ENCODE data around the gene CFAP410. TPM values are rescaled to one million over a fixed set of nuclear protein-coding genes. Genes with fewer than 3 reads are reported as not detected.

Gene CFAP410
- total and polyA plus RNA-seq, 2 donors (not counting 3 experiments of a cell fraction or from before 2014, with no cell fraction given): 7.2 to 12.2 TPM

- Histone ChIP-seq H3K9ac (replicated peaks; ENCODE audit: extremely low read depth, insufficient read depth, low read length) (no peak overlapping the region), H2AFZ (ENCODE audit: low read depth, low read length) (no peak overlapping the region), H3K4me3 (replicated peaks in 1 of 3; ENCODE audit: insufficient read depth in 1 of 3, low read depth in 1 of 3, low read length in 3 of 3) (no peak overlapping the region), H3K36me3 (ENCODE audit: control insufficient read depth in 2 of 2, extremely low read depth in 1 of 2, insufficient read depth in 2 of 2, low read length in 2 of 2) (no peaks in the 10 kb centered on the region), H3K9me1 (replicated peaks; ENCODE audit: control insufficient read depth, extremely low read depth, insufficient read depth, low read length) (no peaks in the 10 kb centered on the region), H3K79me2 (ENCODE audit: control insufficient read depth, insufficient read depth, low read length) (no peaks in the 10 kb centered on the region), H3K27ac (ENCODE audit: insufficient read depth, low read depth, low read length) (no peak overlapping the region), H3K9me3 (replicated peaks; ENCODE audit: control insufficient read depth, insufficient read depth, low read length) (no peaks in the 10 kb centered on the region), H4K20me1 (replicated peaks; ENCODE audit: control insufficient read depth, extremely low read depth, insufficient read depth, low read length) (no peaks in the 10 kb centered on the region), H3K27me3 (ENCODE audit: control insufficient read depth in 2 of 2, insufficient read depth in 2 of 2, low read length in 2 of 2) (no peaks in the 10 kb centered on the region), H3K4me2 (ENCODE audit: insufficient read depth, low read length) (no peak overlapping the region), H3K4me1 (ENCODE audit: control insufficient read depth, extremely low read depth, insufficient read depth, low read length) (no peaks in the 10 kb centered on the region)
- ChIA-PET POLR2A (no interaction called here), CTCF (no interaction called here)
- BruUV-seq (replicated peaks): no TSS peak
- dilution Hi-C loops (cut with MboI; ENCODE audit: extremely low pct_ligation_motif_present, low sequenced_read_pairs): no loop called here
- DNase-seq (ENCODE audit: low read depth, low spot score) (no peak), FAIRE-seq (no peak)
- intact Hi-C loops (cut with micrococcal nuclease): no loop called here
- TF ChIP-seq MAX (IDR thresholded peaks at IDR 0.05; ENCODE audit: insufficient read depth, insufficient read length): no peak
- no peak for TF ChIP-seq MYC (IDR thresholded peaks at IDR 0.05; ENCODE audit: low read depth, low read length)
- no peak for TF ChIP-seq EZH2 (IDR thresholded peaks at IDR 0.05; ENCODE audit: borderline replicate concordance, low read depth, low read length, severe bottlenecking)
- no peak for TF ChIP-seq GATA2 (IDR thresholded peaks at IDR 0.05; ENCODE audit: insufficient read depth, insufficient read length, low read depth, low read length)
- TF ChIP-seq, protein P1, sequence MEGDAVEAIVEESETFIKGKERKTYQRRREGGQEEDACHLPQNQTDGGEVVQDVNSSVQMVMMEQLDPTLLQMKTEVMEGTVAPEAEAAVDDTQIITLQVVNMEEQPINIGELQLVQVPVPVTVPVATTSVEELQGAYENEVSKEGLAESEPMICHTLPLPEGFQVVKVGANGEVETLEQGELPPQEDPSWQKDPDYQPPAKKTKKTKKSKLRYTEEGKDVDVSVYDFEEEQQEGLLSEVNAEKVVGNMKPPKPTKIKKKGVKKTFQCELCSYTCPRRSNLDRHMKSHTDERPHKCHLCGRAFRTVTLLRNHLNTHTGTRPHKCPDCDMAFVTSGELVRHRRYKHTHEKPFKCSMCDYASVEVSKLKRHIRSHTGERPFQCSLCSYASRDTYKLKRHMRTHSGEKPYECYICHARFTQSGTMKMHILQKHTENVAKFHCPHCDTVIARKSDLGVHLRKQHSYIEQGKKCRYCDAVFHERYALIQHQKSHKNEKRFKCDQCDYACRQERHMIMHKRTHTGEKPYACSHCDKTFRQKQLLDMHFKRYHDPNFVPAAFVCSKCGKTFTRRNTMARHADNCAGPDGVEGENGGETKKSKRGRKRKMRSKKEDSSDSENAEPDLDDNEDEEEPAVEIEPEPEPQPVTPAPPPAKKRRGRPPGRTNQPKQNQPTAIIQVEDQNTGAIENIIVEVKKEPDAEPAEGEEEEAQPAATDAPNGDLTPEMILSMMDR (IDR thresholded peaks at IDR 0.05; ENCODE audit: extremely low read depth in 1 of 2, insufficient read depth in 1 of 2, low read depth in 1 of 2, low read length in 2 of 2): no peak
- TF ChIP-seq JUN (IDR thresholded peaks at IDR 0.05; ENCODE audit: borderline replicate concordance, insufficient read depth, insufficient read length, low read depth): no peak
- no peak for TF ChIP-seq POLR2A (IDR thresholded peaks at IDR 0.05; ENCODE audit: low read depth, low read length)
- TF ChIP-seq POLR2AphosphoS5 (IDR thresholded peaks at IDR 0.05; ENCODE audit: insufficient read depth, low read depth, low read length): no peak
- TF ChIP-seq FOS (IDR thresholded peaks at IDR 0.05; ENCODE audit: borderline replicate concordance, insufficient read depth, low read length): no peak
Measured at GRCh38 chr21:44376606-44377005, 37.4 kb upstream of the CFAP410 start.

Measured in endothelial cell of umbilical vein (primary cell).